D341Med (cell line): ENCODE results near the gene CHPT1.

Experiments
- DNase-seq: peaks from one replicate; pipeline ENCODE4 v3.0.0; 2012; ENCODE audit warnings: low spot score

Gene CHPT1

GRCh38 chr12:101763246-101763931, 65.9 kb downstream of the CHPT1 start:
- no peak for DNase-seq

- DNase-seq, result no peak
Observed at GRCh38 chr12:101764051-101764792, 66.8 kb downstream of the CHPT1 start.

DNA sequence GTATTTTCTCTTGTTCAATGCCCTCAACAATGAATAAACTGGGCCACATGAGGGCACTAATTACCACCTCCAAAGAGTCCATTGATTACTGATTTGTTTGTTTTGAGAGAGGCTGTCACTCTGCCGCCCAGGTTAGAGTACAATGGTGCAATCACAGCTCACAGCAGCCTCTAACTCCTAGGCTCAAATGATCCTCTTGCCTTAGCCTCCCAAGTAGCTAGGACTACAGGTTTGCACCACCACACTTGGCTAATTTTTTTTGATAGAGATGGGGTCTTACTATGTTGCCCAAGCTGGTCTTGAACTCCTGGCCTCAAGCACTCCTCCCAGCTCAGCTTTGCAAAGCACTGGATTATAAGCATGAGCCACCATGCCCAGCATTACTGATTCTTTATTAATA, 70.1 kb downstream of the CHPT1 start:
- no peak for DNase-seq

DNA sequence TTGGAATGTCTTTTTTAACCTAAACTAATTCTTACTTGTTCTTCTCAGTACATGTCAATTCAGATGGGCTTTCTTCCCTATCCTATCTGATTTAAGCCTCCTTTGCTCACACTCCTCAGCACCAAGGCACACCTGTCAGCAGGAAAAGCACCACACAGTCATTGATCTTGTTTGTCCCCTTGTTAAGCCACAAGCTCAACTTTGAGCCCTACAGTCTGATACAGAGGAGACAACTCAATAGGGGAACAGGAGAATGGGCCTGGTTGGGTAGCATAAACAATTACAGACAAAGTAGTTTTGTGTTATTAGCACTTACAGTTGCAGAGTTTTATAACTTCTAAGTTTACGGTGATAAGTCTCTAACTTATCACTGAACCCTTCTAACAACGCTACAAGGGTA, 71.3 kb downstream of the CHPT1 start:
- DNase-seq, result no peak

GRCh38 chr12:101769865-101770264, 72.4 kb downstream of the CHPT1 start:
- DNase-seq, result no peak

GRCh38 chr12:101772012-101772775, 74.8 kb downstream of the CHPT1 start:
- DNase-seq, result no peak

DNA sequence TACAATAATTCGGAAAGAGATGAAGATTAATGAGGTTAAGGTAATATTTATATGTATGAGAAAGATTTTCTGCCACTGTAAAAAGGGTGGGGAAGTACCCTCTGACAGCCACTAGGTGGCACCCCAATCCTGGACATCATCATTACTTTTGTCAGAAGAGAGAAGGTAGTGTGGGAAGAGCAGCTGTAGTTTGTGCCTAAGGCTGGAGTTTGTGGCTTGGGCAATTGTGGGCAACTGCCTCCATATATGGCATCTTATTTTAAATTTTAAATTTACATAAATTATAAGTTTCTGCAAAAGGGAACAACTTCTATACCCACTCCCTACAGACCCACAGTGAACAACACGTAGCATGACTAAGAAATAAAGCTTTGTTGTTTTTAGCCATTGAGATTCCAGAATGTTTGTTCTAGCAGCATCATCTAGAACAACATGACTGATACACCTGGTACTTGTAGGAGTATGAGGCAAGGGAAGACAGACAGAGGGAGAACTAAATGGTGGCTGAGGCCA, 76.3 kb downstream of the CHPT1 start:
- peak; percentile 67 for DNase-seq

- no peak for DNase-seq
Observed at GRCh38 chr12:101775816-101776215, 78.4 kb downstream of the CHPT1 start.

- no peak for DNase-seq
Observed at GRCh38 chr12:101777485-101777884, 80.0 kb downstream of the CHPT1 start.

DNA sequence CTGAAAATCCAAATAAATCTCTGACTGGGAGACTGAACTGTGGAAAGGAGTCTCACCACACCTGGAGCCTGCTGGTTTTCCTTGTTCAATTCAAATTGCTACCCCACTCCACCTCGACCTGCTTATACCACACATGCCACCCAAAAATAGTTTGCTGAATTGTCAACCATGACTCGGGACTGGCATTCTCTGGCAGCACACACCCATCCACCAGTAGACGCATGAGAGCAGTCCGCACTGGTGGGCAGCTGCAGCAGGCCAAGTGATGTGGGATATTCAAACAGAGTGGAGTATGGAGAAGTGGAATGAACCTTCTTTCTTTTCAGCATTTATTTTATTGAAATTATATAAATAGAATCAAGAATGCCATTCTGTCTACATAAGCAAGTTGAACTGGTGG, 80.5 kb downstream of the CHPT1 start:
- DNase-seq, result no peak
